ENCODE data around the gene GLG1.

DNA sequence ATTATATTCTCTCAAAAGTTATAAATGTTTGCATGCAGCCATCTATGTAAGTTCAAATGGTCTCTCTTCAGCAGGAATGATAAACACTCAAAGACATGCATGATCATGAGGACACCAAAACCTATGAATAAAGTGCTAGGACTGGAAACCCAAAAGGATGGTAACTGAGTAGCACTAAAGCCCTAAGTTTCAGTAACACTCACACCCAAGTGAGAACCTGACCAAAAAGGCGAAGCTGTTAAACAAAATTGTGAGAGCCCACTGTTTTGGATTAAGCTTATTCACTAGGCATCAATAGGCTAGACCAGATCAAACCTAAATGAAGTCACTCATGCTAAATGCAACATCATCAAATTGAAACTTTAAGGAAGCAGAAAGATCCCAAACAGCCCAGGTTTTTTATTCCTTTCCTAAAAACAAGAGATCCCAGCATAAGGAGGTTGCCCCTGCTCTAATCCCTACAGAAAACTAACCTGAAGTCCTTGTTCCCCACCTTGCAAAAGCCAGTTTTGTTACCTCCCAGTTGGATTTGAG, 42.4 kb downstream of the GLG1 start:
- TF ChIP-seq, protein P1, sequence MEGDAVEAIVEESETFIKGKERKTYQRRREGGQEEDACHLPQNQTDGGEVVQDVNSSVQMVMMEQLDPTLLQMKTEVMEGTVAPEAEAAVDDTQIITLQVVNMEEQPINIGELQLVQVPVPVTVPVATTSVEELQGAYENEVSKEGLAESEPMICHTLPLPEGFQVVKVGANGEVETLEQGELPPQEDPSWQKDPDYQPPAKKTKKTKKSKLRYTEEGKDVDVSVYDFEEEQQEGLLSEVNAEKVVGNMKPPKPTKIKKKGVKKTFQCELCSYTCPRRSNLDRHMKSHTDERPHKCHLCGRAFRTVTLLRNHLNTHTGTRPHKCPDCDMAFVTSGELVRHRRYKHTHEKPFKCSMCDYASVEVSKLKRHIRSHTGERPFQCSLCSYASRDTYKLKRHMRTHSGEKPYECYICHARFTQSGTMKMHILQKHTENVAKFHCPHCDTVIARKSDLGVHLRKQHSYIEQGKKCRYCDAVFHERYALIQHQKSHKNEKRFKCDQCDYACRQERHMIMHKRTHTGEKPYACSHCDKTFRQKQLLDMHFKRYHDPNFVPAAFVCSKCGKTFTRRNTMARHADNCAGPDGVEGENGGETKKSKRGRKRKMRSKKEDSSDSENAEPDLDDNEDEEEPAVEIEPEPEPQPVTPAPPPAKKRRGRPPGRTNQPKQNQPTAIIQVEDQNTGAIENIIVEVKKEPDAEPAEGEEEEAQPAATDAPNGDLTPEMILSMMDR (IDR thresholded peaks at IDR 0.05): no peak
- no peak for TF ChIP-seq POLR2A (IDR thresholded peaks at IDR 0.05)
